Occipital lobe (tissue), 2 donors: ENCODE measurements around the gene SLC29A4. TPM values are rescaled to one million over a fixed set of nuclear protein-coding genes. Genes with fewer than 3 reads are reported as not detected.
"Not testable (repeated sequence)": the region's sequence is repeated elsewhere in the genome, so short reads cannot be mapped to it uniquely, and the experiment has no call there.

Experiments
- DNase-seq: peaks from one replicate; lab custom pipeline; 2025; lab: John Stamatoyannopoulos, UW
- total RNA-seq: library from RNA; depleted of rRNA; stranded (reverse); fragments of >200 nt; gene quantifications from one replicate; pipeline ENCODE4 v1.2.3, GENCODE V29; 2014

SLC29A4 gene
- total RNA-seq, 1 donor from 2014 or later, result 16.1 TPM

DNA sequence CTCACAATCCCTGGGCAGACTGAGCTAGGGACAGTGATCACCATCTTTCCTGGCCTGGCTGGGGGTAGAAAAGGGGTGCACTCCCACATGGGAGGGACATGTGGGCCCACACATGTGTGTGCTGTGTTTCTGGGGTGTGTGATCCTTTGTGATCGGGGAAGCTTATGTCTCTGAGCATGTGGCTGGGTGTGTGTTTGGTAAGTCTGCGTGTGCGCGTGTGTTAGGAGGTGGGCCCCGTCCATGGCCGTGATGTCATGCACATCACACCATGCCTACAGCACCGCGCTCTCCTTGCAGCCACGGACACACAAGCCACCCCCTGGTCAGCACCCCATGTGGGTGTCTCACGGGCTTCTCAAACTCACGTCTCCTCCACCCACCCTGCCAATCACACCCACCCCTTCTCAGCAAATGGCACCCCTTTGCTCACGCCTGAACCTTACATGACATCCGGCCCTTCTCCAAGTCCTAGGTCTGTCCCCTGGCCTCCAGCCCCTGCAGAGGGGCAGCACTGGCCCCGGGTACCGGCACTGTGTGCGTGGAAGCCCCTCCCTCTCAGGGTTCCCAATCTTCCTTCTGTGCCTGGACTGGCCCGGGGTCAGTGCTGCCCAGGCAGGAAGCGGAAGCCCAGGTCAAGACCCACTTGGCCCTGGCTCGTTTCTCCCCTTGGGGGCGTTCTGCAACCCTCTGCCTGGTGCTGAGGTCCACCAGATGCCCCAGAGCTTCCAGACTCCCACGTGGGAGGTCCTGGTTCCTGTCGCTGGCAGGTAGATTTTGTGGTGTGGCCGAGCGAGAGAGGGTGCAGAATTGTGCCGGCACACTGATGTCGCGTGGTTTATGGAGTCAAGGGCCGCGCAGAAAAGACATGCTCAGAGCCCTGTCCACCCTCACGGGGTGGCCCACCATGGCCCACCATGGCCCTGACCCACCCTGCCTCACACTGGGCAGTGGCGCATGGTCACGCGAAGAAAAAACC is 12.6 kb downstream of the SLC29A4 start:
- no peak for DNase-seq

GRCh38 chr7:5296015-5296610 is 13.4 kb downstream of the SLC29A4 start:
- DNase-seq, result no peak

DNA sequence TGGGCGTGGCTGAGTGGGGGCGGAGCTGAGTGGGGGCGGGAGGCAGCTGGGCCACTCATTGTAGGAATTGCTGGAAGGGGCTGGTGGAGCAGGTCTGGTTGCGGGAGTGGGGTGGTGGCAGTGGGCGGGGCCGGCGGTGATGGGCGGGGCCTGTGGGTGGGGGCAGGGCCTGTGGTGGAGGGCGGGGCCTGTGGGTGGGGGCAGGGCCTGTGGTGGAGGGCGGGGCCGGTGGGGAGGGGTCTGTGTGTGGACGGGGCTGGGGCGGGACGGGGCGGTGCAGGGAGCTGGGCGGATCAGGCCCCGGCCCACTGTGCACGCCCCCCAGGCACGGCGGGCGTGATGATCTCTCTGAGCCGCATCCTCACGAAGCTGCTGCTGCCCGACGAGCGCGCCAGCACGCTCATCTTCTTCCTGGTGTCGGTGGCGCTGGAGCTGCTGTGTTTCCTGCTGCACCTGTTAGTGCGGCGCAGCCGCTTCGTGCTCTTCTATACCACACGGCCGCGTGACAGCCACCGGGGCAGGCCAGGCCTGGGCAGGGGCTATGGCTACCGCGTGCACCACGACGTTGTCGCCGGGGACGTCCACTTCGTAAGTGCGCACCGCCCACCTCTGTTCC is 14.0 kb downstream of the SLC29A4 start:
- DNase-seq, result no peak

- DNase-seq, result no peak
These were observed 17.6 kb downstream of the SLC29A4 start for GRCh38 chr7:5300366-5300765.

GRCh38 chr7:5302577-5302976 is 19.8 kb downstream of the SLC29A4 start:
- DNase-seq, result no peak

- DNase-seq, result no peak
These were observed 20.3 kb downstream of the SLC29A4 start for GRCh38 chr7:5303061-5303460.

DNA sequence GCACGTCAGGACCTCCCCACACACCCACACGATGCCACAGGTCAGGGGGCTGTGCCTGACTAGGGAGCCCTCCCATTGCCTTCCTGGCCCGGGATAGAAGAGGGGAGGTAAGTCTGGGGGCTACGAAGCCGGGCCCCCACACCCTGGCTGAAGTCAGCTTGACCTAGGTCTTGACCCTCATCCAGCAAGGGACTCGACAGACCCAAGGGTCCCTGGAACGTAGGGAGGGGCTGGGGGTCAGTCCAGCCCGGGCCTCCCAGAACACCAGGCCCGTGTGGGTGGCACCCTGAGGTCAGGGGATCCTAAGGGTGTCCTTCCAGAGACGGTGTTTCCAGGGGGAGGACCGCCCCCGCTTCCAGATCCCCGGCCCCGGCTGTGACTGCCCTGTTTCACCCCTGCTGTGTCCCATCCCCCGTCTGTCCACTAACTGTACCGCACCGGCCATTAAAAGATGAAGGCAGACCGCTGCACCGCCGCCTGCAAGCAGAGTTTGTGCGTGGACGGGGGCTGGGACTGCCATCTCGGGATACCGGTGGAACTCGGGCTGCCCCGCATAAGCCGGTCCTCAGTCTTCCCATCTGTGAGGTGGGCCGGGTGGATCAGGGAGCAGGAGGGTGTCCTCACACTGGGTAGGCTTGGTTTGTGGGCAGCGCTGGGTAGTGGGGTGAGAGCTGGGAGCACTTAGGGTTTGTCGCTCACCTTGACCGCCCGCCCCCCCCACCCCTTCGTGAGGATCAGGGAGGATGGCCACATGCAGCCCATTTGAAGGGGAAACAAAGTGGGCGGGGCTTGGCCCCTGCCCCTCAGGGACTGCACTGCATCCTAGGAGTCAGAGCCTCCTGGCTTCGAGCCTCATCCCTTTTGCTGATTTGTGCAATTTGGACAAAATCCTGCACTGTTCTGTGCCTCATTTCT is 21.1 kb downstream of the SLC29A4 start:
- no peak for DNase-seq

DNA sequence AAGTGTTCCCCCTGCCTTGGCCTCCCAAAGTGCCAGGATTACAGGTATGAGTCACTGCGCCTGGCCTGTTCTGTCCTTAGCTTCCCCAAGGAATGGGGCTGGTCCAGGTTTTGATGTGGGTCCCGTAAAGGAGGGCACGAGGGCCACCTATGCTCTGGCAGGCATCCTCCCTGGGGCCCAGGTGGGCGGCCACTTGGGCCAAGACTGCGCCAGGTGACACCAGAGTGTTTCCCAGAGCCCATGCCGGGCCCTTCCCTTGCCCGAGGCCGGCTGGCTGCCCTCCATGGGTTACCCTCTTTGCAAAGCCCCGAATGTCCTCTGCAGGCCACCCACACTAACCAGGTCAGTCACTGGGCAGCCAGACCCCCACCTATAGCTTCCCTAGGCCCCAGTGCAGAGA is 22.3 kb downstream of the SLC29A4 start:
- DNase-seq, result not testable (repeated sequence)

GRCh38 chr7:5307221-5308142 is 24.7 kb downstream of the SLC29A4 start:
- not testable (repeated sequence) for DNase-seq

DNA sequence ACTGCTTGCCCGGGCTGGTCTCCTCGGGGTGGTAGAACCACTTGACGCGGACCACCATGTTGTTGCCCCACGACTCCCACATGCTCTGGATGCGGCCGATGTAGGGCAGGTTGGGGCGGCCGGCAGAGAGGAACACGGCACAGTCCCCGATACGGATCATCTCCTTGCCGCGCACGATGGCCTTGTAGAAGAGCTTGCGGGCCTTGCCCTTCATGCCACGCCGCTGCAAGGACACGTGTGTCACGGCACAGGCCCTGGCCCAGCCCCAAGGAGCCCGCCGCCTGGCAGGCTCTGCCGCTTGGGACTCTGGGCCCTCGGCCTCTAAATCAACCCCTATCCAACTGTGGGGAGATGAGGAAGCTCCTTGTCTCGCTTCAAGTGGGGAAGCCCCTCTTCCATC is 26.4 kb downstream of the SLC29A4 start:
- DNase-seq, result no peak

DNA sequence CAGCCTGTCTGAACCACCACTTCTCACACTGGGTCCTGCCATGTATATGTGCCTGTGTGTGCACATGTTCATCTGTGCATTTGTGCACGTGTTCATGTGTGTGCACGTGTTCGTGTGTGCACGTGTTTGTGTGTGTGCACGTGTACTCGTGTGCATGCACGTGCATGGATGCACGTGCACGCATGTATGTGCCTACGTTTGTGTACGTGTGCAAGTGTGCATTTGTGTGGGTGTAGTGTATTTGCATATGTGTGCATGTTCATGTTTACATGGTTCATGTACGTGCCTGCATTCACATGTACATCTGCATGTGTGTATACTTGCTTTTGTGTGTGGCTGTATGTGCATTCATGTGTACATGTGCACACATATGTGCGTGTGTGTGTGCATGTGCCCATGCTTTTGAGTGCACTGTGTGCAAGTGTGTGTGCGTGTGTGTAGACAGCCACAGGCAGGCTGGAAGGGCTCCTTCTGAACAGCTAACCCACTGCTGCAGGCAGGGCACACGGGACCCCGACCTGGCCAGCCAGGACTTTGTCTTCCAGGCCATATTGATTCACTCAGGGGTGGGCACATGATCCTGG is 28.2 kb downstream of the SLC29A4 start:
- DNase-seq, result no peak

DNA sequence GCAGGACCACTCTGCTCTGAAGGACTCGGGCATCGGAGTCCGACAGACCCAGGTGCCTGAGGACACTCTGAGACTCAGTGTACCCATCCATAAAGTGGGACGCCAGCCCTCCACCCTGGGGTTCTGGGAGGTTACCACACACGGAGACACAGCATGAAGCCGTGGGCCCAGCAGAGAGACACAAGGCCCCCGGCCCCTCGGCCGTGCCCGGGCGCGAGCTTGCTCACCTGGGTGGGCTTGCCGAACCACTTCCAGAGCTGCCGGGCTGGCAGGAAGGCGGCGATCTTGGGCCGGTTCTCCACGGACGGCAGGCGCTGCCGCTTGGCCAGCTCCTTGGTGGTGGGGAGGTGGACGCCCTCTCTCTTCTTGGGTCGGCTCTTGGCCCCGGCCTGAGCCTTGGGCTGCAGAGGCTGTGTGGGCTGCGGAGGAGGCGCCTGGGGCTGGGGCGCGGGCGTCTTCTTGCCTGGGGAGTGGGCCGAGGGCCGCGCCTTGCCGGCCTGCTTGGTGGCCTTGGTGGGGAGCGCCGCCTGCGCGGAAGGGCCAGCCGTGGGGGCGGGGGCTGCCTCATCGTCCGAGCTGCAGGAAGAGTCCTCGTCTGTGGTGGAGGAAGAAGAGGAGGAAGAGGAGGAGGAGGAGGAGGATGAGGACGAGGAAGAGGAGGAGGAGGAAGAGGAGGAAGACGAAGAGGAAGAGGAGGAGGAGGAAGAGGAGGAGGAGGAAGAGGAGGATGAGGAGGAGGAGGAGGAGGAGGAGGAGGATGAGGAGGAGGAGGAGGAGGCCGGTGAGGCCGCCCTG is 29.7 kb downstream of the SLC29A4 start:
- DNase-seq, result not testable (repeated sequence)

DNA sequence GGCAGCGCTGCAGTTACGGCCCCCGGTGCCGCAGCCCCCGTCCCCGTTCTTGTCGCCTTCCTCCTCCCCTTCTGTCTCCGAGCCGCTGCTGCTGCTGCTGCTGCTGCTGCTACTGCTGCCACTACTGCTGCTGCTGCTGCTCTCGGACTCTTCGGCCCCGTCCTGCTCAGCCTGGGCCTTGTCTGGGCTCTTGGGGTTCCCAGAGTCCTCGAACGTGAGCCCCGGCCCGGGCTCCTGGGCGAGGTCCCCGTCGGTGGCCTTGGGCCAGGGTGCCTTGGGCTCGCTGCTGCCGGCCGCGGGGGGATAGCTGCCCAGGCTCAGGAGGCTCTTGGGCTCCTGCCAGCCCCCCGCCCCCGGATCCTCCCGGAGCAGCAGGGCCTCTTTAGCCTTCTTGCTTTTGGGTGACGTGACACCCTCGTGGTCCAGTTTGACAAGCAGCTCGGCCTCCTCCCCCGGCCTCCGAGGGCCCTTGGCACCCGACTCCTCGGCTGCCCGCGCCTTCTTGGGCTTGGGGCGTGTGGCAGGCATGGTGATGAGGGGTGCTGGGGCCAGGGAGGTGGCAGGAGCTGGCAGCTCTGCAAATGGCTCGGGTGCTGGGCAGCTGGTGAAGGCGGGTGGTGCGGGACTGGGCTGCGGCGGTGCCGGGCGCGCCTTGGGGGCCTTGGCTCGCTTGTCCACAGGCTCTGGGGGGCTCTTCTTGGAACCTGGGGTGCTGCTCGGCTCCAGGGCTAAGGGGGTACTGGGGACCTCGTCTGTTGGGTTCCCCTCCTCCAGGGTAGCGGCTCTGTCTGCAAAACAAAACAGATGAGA is 30.5 kb downstream of the SLC29A4 start:
- not testable (repeated sequence) for DNase-seq

GRCh38 chr7:5314864-5315263 is 32.1 kb downstream of the SLC29A4 start:
- DNase-seq, result no peak

DNA sequence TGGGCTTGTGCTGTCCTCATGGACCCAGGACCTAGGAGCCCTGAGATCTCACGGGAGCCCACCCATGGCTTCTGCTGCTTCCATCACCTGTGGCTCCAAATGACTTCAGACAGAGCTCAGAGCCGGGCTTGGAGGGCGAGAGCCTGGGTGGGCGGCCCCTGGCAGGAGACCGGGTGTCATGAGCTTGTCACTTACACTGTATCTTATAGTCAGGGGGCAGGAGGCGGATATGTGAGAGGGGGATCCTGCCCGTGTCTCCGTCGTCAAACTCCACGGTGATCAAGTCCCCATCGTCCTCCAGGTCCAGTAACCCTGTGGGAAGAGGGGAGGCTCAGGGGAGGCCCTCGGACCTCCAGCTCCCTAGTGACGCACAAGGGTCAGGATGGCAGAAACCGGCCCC is 33.0 kb downstream of the SLC29A4 start:
- DNase-seq, result no peak

DNA sequence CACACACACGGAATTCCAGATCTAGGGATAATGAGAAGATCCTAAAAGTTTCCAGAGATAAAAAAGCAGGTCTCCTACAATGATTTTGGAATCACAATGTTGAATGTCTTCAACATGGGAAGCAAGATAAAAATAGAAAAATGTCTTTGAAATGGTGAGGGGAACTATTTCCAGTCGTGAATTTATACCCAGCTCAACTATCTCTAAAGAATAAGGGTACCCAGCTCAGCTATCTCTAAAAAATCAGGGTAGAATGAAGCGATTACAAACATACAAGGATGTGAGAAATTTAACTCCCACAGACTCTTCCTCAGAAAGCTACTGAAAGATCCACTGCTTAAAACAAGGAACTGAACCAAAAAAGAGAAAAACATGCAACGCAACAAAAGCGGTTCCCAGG is 35.9 kb downstream of the SLC29A4 start:
- not testable (repeated sequence) for DNase-seq

GRCh38 chr7:5320391-5320790 is 37.6 kb downstream of the SLC29A4 start:
- DNase-seq, result no peak

DNA sequence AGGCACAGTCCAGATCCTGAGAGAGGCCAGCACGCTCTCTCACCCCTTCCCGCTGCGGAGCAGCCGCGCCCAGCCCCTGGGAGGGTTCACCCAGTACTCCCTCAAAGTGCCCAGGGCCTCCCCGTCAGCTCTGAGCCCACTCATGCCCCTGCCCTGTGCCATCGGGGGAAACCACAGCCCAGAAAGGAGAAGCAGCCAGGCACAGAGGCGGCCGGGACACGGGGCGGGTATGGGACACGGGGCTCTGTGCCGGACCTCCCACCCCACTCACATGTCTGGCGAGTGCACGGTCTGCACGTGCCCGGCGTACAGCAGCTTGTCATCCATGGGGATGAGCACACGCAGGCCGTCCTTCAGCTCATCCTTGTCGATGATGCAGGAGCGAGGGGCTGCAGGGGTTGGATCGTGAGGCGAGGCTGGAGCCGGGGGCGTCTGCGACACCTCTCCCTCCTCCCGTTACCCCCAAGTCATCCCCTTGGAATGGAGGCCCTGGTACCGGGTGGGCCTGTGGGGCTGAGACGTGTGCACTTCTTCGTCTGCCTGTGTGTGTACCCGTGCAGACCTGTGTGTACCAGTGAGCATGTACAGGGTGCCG is 38.2 kb downstream of the SLC29A4 start:
- no peak for DNase-seq
